Choroid plexus epithelial cell (primary cell): Measurements from ENCODE around the gene CCDC201.
"Not testable (repeated sequence)": the region's sequence is repeated elsewhere in the genome, so short reads cannot be mapped to it uniquely, and the experiment has no call there.

ENCODE experiments used
- DNase-seq: peaks from one replicate; pipeline ENCODE4 v3.0.0-alpha.2; 2010; ENCODE audit warnings: low read depth
- H3K4me3 ChIP-seq: 2 replicates; pipeline ENCODE4 v1.5.1; 2011; ENCODE audit warnings: low read depth, mild to moderate bottlenecking, control low read depth, low read length, moderate library complexity
- CTCF ChIP-seq: conservative IDR thresholded peaks from 2 replicates; pipeline ENCODE4 v1.5.1; 2011; ENCODE audit warnings: low read depth, mild to moderate bottlenecking, control low read depth, inconsistent platforms, low read length, moderate library complexity

Gene CCDC201

GRCh38 chr7:45812946-45813345 is 59.9 kb downstream of the CCDC201 start:
- no peak for DNase-seq
- TF ChIP-seq CTCF: no peak

GRCh38 chr7:45811652-45812234 is 61.1 kb downstream of the CCDC201 start:
- not testable (repeated sequence) for DNase-seq, H3K4me3 ChIP-seq

More at GRCh38 chr7:45812946-45813345, 59.9 kb downstream of the CCDC201 start:
- H3K4me3 ChIP-seq: no peak overlapping the region

- DNase-seq, H3K4me3 ChIP-seq: not testable (repeated sequence)
Observed at GRCh38 chr7:45810451-45811005, 62.4 kb downstream of the CCDC201 start.
